Measurements from ENCODE around the gene WNT7B.

WNT7B gene

GRCh38 chr22:45977003-45977411 is at the start of gene WNT7B:
Gene WNT7B (minus strand): TSS chr22:45977162. CDS start chr22:45976754, 408 bp downstream.
- Histone ChIP-seq H3K9ac (ENCODE audit: insufficient read length, low read depth) (peak within 1 kb of the TSS; percentile 50), H3K27me3 (ENCODE audit: insufficient read depth, insufficient read length) (peaks cover 67% of the 10 kb centered on the region), H3K4me1 (ENCODE audit: insufficient read depth, insufficient read length) (peaks cover 15% of the 10 kb centered on the region), H3K9me3 (ENCODE audit: insufficient read depth, low read length) (peaks cover 16% of the 10 kb centered on the region; the same call in 1 of the 2 replicates), H3K36me3 (ENCODE audit: insufficient read depth, insufficient read length, low read length) (no peaks in the 10 kb centered on the region), H3K4me3 (ENCODE audit: insufficient read length, low read depth) (peak within 1 kb of the TSS; percentile 28)
- TF ChIP-seq YY1 (IDR thresholded peaks at IDR 0.05; ENCODE audit: insufficient read depth, insufficient read length) (no peak), ZNF274 (IDR thresholded peaks at IDR 0.05; ENCODE audit: low read depth, low read length) (no peak)
- no peak for DNase-seq (ENCODE audit: low read depth, low spot score)

GRCh38 chr22:46025973-46026898 is 49.3 kb upstream of the WNT7B start:
- no peak overlapping the region for H3K9ac ChIP-seq (ENCODE audit: insufficient read length, low read depth)
- no peaks in the 10 kb centered on the region for H3K36me3 ChIP-seq (ENCODE audit: insufficient read depth, insufficient read length, low read length)
- no peak for DNase-seq (ENCODE audit: low read depth, low spot score)
- no peaks in the 10 kb centered on the region for H3K9me3 ChIP-seq (ENCODE audit: insufficient read depth, low read length)
- H3K27me3 ChIP-seq (ENCODE audit: insufficient read depth, insufficient read length): peaks cover 61% of the 10 kb centered on the region
- no peak for TF ChIP-seq ZNF274 (IDR thresholded peaks at IDR 0.05; ENCODE audit: low read depth, low read length)
- TF ChIP-seq YY1 (IDR thresholded peaks at IDR 0.05; ENCODE audit: insufficient read depth, insufficient read length): no peak
- TF ChIP-seq SUZ12 (IDR thresholded peaks at IDR 0.05; ENCODE audit: extremely low read depth, insufficient read depth, insufficient read length): no peak
- no peak overlapping the region for H3K4me3 ChIP-seq (ENCODE audit: insufficient read length, low read depth)
- peaks cover 9% of the 10 kb centered on the region for H3K4me1 ChIP-seq (ENCODE audit: insufficient read depth, insufficient read length)

GRCh38 chr22:46025225-46025972 is 48.4 kb upstream of the WNT7B start:
- no peak overlapping the region for H3K4me3 ChIP-seq (ENCODE audit: insufficient read length, low read depth)

GRCh38 chr22:46024136-46024840 is 47.3 kb upstream of the WNT7B start:
- no peaks in the 10 kb centered on the region for H3K36me3 ChIP-seq (ENCODE audit: insufficient read depth, insufficient read length, low read length)
- H3K9me3 ChIP-seq (ENCODE audit: insufficient read depth, low read length): no peaks in the 10 kb centered on the region
- H3K9ac ChIP-seq (ENCODE audit: insufficient read length, low read depth): no peak overlapping the region
- DNase-seq (ENCODE audit: low read depth, low spot score): no peak
- TF ChIP-seq ZNF274 (IDR thresholded peaks at IDR 0.05; ENCODE audit: low read depth, low read length) (no peak), SUZ12 (IDR thresholded peaks at IDR 0.05; ENCODE audit: extremely low read depth, insufficient read depth, insufficient read length) (no peak), YY1 (IDR thresholded peaks at IDR 0.05; ENCODE audit: insufficient read depth, insufficient read length) (no peak)
- H3K27me3 ChIP-seq (ENCODE audit: insufficient read depth, insufficient read length): peaks cover 61% of the 10 kb centered on the region
- H3K4me3 ChIP-seq (ENCODE audit: insufficient read length, low read depth): no peak overlapping the region
- peaks cover 6% of the 10 kb centered on the region for H3K4me1 ChIP-seq (ENCODE audit: insufficient read depth, insufficient read length)

More at GRCh38 chr22:46025225-46025972, 48.4 kb upstream of the WNT7B start:
- no peak overlapping the region for H3K9ac ChIP-seq (ENCODE audit: insufficient read length, low read depth)
- TF ChIP-seq SUZ12 (IDR thresholded peaks at IDR 0.05; ENCODE audit: extremely low read depth, insufficient read depth, insufficient read length): no peak
- no peak for TF ChIP-seq YY1 (IDR thresholded peaks at IDR 0.05; ENCODE audit: insufficient read depth, insufficient read length)
- no peak for TF ChIP-seq ZNF274 (IDR thresholded peaks at IDR 0.05; ENCODE audit: low read depth, low read length)
- H3K36me3 ChIP-seq (ENCODE audit: insufficient read depth, insufficient read length, low read length): no peaks in the 10 kb centered on the region
- no peaks in the 10 kb centered on the region for H3K9me3 ChIP-seq (ENCODE audit: insufficient read depth, low read length)
- H3K4me1 ChIP-seq (ENCODE audit: insufficient read depth, insufficient read length): peaks cover 6% of the 10 kb centered on the region
- no peak for DNase-seq (ENCODE audit: low read depth, low spot score)
- peaks cover 61% of the 10 kb centered on the region for H3K27me3 ChIP-seq (ENCODE audit: insufficient read depth, insufficient read length)

GRCh38 chr22:46023558-46023981 is 46.6 kb upstream of the WNT7B start:
- no peak for DNase-seq (ENCODE audit: low read depth, low spot score)
- peaks cover 6% of the 10 kb centered on the region for H3K4me1 ChIP-seq (ENCODE audit: insufficient read depth, insufficient read length)
- no peak overlapping the region for H3K4me3 ChIP-seq (ENCODE audit: insufficient read length, low read depth)
- H3K9me3 ChIP-seq (ENCODE audit: insufficient read depth, low read length): no peaks in the 10 kb centered on the region
- no peak overlapping the region for H3K9ac ChIP-seq (ENCODE audit: insufficient read length, low read depth)
- H3K27me3 ChIP-seq (ENCODE audit: insufficient read depth, insufficient read length): peaks cover 56% of the 10 kb centered on the region
- TF ChIP-seq ZNF274 (IDR thresholded peaks at IDR 0.05; ENCODE audit: low read depth, low read length): no peak
- no peak for TF ChIP-seq YY1 (IDR thresholded peaks at IDR 0.05; ENCODE audit: insufficient read depth, insufficient read length)
- no peaks in the 10 kb centered on the region for H3K36me3 ChIP-seq (ENCODE audit: insufficient read depth, insufficient read length, low read length)

- Histone ChIP-seq H3K27me3 (ENCODE audit: insufficient read depth, insufficient read length) (peaks cover 50% of the 10 kb centered on the region), H3K4me1 (ENCODE audit: insufficient read depth, insufficient read length) (peaks cover 6% of the 10 kb centered on the region), H3K4me3 (ENCODE audit: insufficient read length, low read depth) (no peak overlapping the region), H3K9ac (ENCODE audit: insufficient read length, low read depth) (no peak overlapping the region), H3K9me3 (ENCODE audit: insufficient read depth, low read length) (no peaks in the 10 kb centered on the region), H3K36me3 (ENCODE audit: insufficient read depth, insufficient read length, low read length) (no peaks in the 10 kb centered on the region)
- no peak for TF ChIP-seq YY1 (IDR thresholded peaks at IDR 0.05; ENCODE audit: insufficient read depth, insufficient read length)
- TF ChIP-seq ZNF274 (IDR thresholded peaks at IDR 0.05; ENCODE audit: low read depth, low read length): no peak
- no peak for TF ChIP-seq SUZ12 (IDR thresholded peaks at IDR 0.05; ENCODE audit: extremely low read depth, insufficient read depth, insufficient read length)
- no peak for DNase-seq (ENCODE audit: low read depth, low spot score)
These were observed 46.0 kb upstream of the WNT7B start for GRCh38 chr22:46022881-46023512.

All from NT2/D1 (cell line).